Measurements from ENCODE around the gene SEC16A. TPM values are rescaled to one million over a fixed set of nuclear protein-coding genes. Genes with fewer than 3 reads are reported as not detected.

Gene SEC16A
- total and polyA plus RNA-seq, 4 donors = 21.7 to 96.1 (median 66.0) TPM

GRCh38 chr9:136531186-136531903, 48.5 kb upstream of the SEC16A start:
- no peak overlapping the region for H3K4me3 ChIP-seq (ENCODE audit: low read depth in 1 of 3, low read length in 3 of 3)
- WGBS = 73% methylated on average over 37 of the region's 37 CpGs
- H3K9me3 ChIP-seq (ENCODE audit: control insufficient read depth in 4 of 4, low read length in 3 of 4) = no peaks in the 10 kb centered on the region
- no peak for DNase-seq (ENCODE audit: low spot score)
- H3K27me3 ChIP-seq (ENCODE audit: control insufficient read depth in 4 of 4, insufficient read depth in 4 of 4, low read length in 3 of 4) = no peaks in the 10 kb centered on the region
- no peak for TF ChIP-seq REST (IDR thresholded peaks at IDR 0.05)
- TF ChIP-seq RXRA (IDR thresholded peaks at IDR 0.05) = no peak
- no peak for TF ChIP-seq HNF4A (conservative IDR thresholded peaks at IDR 0.05)
- TF ChIP-seq FOXA2 (IDR thresholded peaks at IDR 0.05) = no peak
- TF ChIP-seq GABPA (IDR thresholded peaks at IDR 0.05 in 1 of 2, conservative IDR thresholded peaks at IDR 0.05 in 1 of 2) = no peak
- TF ChIP-seq TAF1 (conservative IDR thresholded peaks at IDR 0.05) = no peak
- no peak for TF ChIP-seq YY1 (IDR thresholded peaks at IDR 0.05)
- TF ChIP-seq NR2F2 (IDR thresholded peaks at IDR 0.05) = no peak
- TF ChIP-seq SP1 (IDR thresholded peaks at IDR 0.05) = no peak
- TF ChIP-seq ZBTB33 (IDR thresholded peaks at IDR 0.05) = no peak
- H3K4me1 ChIP-seq (ENCODE audit: control insufficient read depth in 4 of 4, insufficient read depth in 4 of 4, low read length in 3 of 4) = peaks cover 26 to 58% (median 39%) of the 10 kb centered on the region in 4 donors
- peaks cover 0 to 5% (median 0%) of the 10 kb centered on the region in 4 donors for H3K36me3 ChIP-seq (ENCODE audit: control insufficient read depth in 4 of 4, insufficient read depth in 3 of 4, low read depth in 1 of 4, low read length in 3 of 4)
- H3K9ac ChIP-seq (ENCODE audit: low read depth in 1 of 2, low read length in 2 of 2) = no peak overlapping the region
- peak overlapping the region in 1 of 2 donors; percentile 46 for H3K27ac ChIP-seq (ENCODE audit: low read depth in 1 of 2, low read length in 2 of 2)

GRCh38 chr9:136530461-136531089, 47.7 kb upstream of the SEC16A start:
- 63% methylated on average over 20 of the region's 20 CpGs for WGBS
- no peak overlapping the region for H3K9ac ChIP-seq (ENCODE audit: low read depth in 1 of 2, low read length in 2 of 2)
- H3K36me3 ChIP-seq (ENCODE audit: control insufficient read depth in 4 of 4, insufficient read depth in 3 of 4, low read depth in 1 of 4, low read length in 3 of 4) = peaks cover 0 to 5% (median 0%) of the 10 kb centered on the region in 4 donors
- peaks cover 25 to 64% (median 39%) of the 10 kb centered on the region in 4 donors for H3K4me1 ChIP-seq (ENCODE audit: control insufficient read depth in 4 of 4, insufficient read depth in 4 of 4, low read length in 3 of 4)
- DNase-seq (ENCODE audit: low spot score) = no peak
- TF ChIP-seq RXRA (IDR thresholded peaks at IDR 0.05) = no peak
- no peak for TF ChIP-seq HNF4A (conservative IDR thresholded peaks at IDR 0.05)
- TF ChIP-seq CTCF (IDR thresholded peaks at IDR 0.05; ENCODE audit: low read depth, low read length, missing input control) = no peak
- TF ChIP-seq FOXA1 (IDR thresholded peaks at IDR 0.05) = no peak
- no peak for TF ChIP-seq ZBTB33 (IDR thresholded peaks at IDR 0.05)
- TF ChIP-seq YY1 (IDR thresholded peaks at IDR 0.05) = no peak
- TF ChIP-seq NR2F2 (IDR thresholded peaks at IDR 0.05) = no peak
- TF ChIP-seq MAX (IDR thresholded peaks at IDR 0.05) = no peak
- no peak for TF ChIP-seq HNF4G (IDR thresholded peaks at IDR 0.05)
- no peaks in the 10 kb centered on the region for H3K9me3 ChIP-seq (ENCODE audit: control insufficient read depth in 4 of 4, low read length in 3 of 4)
- peak overlapping the region in 1 of 2 donors; percentile 31 for H3K27ac ChIP-seq (ENCODE audit: low read depth in 1 of 2, low read length in 2 of 2)
- H3K4me3 ChIP-seq (ENCODE audit: low read depth in 1 of 3, low read length in 3 of 3) = no peak overlapping the region
- H3K27me3 ChIP-seq (ENCODE audit: control insufficient read depth in 4 of 4, insufficient read depth in 4 of 4, low read length in 3 of 4) = no peaks in the 10 kb centered on the region

Data from liver (tissue), 9 donors.